T47D (cell line): Measurements from ENCODE around the gene SERPINB7.

Experiments
- DNase-seq, 2 experiments: peaks; one replicate each; pipeline versions ENCODE4 v3.0.0 to v3.0.0-alpha.2; 2011 to 2012; ENCODE audit warnings: low read depth in 1 of 2, low spot score in 1 of 2
- JUND ChIP-seq: IDR thresholded peaks from 2 replicates; pipeline ENCODE4 v1.6.1; 2012; ENCODE audit warnings: low read depth
- in situ Hi-C: cut with HindIII; loops from 2 replicates; pipeline ENCODE4 v1.10.0; 2016; ENCODE audit warnings: low sequenced_read_pairs, low pct_unique_long_range_greater_than_20kb

SERPINB7 gene

DNA sequence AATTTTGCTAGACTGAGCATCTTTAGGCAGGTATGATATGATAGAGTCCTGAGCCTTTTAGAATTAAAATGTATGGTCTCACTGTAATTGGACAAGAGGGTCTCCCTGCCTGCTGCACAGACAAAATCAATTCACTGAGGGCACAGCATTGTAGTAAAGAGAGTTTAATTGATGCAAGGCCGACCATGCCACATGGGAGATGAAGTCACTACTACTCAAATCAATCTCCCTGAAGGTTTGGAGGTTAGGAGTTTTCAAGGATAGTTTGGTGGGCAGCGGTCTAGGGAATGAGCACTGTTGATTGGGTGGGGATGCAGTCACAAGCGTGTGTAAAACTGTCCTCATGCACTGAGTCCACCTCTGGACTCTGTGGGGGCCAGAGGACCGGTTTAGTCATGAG, 26.1 kb downstream of the SERPINB7 start:
- no peak for TF ChIP-seq JUND
- in situ Hi-C loops: no loop called here
- no peak for DNase-seq

DNA sequence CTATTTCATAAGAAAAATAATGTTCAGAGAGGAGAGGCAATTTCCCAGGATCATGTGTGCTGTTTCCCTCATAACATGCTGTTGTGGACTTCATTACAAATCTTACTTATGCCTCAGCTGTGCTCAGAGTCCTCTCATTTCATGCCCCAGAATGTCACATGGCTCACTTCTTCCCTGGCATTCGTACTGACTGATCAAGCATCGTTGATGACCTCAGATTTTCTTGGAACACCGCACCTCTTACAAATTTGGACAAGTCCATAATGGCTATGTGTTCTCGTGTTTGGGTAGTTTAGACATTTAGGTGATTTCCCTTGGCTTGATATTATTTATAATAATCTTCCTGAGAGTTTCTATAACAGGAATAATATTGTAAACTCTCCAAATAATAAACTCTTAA, 32.9 kb downstream of the SERPINB7 start:
- DNase-seq: no peak
- TF ChIP-seq JUND: no peak
- in situ Hi-C loops: no loop called here

DNA sequence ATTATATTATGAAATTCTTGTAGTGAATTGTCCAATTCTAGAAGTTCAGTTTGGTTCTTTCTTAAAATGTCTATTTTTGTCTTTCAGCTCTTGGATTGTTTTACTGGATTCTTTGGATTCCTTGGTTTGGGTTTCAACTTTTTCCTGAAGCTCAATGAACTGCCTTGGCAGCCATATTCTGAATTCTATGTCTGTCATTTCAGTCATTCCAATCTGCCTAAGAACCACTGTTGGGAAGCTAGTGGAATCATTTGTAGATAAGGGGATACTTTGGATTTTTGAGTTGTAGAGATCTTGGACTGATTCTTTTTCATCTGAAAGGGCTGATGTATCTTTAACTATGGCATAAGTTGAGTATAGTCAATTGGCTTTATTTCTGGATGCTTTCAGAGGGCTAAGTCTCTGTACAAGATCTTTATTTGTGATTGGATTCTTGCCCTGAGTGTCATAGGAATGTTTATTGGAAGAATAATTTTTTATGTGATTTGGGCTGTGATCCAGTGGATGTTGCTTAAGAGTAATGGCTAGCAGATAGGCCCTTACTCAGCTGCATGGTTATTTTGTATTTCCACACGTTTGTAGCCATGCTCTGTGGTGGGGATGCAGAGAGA, 42.3 kb downstream of the SERPINB7 start:
- DNase-seq: no peak
- TF ChIP-seq JUND: no peak
- in situ Hi-C loops: no loop called here

DNA sequence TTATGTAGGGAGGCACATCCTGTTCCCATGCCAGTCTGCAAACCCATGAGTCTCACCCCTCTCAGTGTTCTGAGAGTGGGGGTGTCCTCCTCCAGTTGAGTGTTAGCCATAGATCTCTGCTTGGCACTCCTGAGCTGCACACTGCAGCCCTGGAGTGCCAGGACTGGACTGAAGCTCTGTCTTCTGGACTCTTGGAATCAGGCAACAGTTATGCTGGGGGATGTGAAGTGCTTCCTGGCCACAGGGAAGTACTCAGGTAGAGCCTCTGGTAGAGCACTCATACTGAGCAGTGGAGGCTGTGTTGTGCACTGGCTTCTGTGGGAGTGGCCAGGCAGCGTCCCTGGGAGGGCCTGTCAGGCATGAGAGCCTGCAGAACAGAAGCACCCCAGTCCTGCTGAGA, 43.0 kb downstream of the SERPINB7 start:
- DNase-seq: no peak
- TF ChIP-seq JUND: no peak
- in situ Hi-C loops: no loop called here

DNA sequence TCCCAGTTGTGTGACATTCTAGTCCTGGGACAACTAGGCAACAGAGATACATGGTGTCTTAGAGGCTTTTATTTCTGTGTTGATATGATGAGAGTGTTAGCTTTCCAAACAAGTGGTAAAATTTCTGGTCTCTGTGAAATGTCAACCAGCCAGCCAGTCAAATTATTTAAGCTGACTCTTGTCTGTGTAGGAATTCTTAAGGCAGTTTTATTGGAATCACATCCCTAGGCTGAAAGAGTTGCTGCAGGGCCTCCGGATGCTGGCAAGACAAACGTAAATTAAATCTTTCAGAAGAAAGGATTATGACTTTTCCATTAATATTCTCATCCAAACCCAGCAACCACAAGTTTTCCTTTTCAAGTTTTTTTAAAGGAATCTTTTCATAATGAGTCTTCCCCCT, 44.6 kb downstream of the SERPINB7 start:
- TF ChIP-seq JUND: no peak
- in situ Hi-C loops: no loop called here
- DNase-seq: no peak

DNA sequence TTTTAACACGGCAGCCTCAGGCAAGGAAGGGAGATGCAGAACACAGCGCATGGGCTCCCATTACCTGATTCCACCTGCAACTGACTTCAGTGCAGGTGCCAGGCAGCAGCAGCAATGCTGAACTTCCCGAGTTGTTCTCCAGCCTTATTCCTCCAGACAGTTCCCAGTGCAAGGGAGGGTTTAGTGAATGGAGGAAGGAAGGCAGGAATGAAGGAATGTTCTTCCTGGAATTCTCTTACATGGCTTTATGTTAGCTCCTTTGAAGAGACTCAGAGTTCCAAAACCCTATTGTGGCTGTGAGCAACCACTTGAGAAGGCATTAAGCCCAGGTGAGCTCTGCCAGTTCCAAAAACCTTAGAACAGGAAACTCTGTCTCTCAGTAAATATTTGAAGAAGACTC, 45.5 kb downstream of the SERPINB7 start:
- in situ Hi-C loops: no loop called here
- no peak for TF ChIP-seq JUND

DNA sequence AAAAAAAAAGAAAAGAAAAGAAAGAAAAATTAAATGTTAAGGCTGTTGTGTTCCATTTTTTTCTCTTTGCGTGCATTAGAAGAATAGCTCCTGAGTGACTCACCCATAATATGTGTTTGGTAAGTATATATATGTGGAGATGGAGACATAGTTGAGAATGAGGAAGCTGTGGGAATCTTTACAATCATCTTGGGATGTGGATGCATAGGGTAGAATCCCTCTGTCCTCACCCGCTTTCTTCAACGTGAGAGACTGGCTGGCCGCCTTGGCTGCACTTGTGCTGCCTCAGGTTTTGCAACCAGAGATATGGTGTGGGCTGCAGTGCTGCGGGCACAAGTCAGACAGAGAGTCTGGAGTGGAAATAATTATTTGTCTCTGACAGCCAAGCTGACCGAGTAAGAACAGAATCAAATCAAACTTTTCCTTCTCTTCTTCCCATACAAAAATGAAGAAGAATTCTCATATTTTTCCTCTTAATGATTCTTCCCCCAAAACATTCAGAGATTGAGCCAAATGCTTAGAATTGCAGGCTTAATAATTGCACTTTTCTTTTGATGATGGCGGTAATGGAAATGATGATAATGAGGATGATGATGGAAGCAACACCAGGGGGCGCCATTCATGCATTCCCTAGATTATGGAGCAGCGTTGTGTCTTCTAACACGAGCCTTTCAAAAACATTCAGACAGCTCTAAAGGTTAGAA, 48.5 kb downstream of the SERPINB7 start:
- TF ChIP-seq JUND: no peak
- DNase-seq: peak in 1 of 2 experiments; percentile 30

More for the DNA sequence above, 45.5 kb downstream of the SERPINB7 start:
- no peak for DNase-seq

DNA sequence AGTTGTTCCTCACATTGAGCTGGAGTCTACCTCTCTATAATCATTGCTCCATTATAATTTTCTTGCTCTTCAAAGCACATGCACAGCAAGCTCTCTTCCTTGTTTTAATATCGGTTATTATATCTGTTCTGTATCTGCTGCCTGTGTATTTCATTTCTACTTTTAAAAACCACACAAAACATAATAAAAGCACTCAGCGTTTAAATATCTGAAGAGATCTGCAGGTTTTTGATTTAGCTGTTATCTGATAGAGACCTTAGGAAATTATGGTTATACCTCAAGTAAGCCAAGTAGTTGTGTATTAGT, 49.0 kb downstream of the SERPINB7 start:
- DNase-seq: no peak
- no peak for TF ChIP-seq JUND

More for the DNA sequence above, 48.5 kb downstream of the SERPINB7 start:
- in situ Hi-C loops: no loop called here

DNA sequence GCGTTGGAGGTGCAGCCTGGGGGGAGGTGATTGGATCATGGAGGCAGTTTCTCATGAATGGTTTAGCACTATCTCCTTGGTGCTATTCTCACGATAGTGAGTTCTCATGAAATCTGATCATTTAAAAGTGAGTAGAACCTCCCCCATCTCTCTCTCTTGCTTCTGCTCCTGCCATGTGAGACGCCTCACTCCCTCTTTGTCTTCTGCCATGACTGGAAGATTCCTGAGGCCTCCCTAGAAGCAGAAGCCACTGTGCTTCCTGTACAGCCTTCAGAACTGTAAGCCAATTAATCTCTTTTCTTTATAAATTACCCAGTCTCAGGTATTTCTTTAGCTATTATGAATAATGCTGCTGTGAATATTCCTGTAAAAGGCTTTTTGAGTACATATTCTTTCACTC, 52.9 kb downstream of the SERPINB7 start:
- TF ChIP-seq JUND: no peak
- in situ Hi-C loops: no loop called here

More for the DNA sequence above, 49.0 kb downstream of the SERPINB7 start:
- in situ Hi-C loops: no loop called here

DNA sequence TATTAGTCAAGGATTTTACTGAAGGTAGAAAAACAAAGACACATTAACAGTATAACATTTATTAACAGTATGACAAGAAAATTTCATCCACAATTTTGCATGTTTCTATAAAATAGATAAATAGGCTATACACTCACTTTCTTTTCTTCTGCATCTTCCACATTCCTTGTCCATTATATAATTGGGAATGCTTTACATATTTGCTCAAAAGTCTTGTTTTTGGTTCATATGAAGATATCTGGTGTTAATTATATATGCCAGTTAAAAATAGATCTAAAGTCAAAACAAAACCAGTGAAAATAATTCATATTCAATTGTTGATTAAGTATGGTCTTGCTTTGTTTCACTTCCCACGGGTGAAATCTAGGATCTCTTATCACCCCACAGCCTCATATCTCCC, 53.4 kb downstream of the SERPINB7 start:
- no peak for DNase-seq
- no peak for TF ChIP-seq JUND
- in situ Hi-C loops: no loop called here

More for the DNA sequence above, 52.9 kb downstream of the SERPINB7 start:
- DNase-seq: no peak

DNA sequence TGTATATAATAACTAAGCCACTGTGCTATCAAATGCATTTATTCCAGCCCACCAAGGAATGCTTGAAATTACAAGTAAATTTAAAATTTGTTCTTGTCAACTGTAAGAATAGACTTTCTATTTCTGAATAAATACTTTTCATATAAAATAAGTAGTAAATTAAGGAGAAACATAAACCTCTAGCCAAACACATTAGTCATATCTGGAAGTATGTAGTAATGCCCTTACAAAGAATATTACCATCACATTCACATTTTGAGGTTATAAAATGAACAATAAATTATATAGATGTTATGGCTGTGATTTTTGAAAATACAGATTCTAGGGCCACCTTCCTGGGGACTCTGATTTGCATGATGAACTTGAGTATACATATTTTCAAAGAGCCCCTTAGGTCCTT, 54.7 kb downstream of the SERPINB7 start:
- in situ Hi-C loops: no loop called here
- no peak for TF ChIP-seq JUND
- DNase-seq: no peak

DNA sequence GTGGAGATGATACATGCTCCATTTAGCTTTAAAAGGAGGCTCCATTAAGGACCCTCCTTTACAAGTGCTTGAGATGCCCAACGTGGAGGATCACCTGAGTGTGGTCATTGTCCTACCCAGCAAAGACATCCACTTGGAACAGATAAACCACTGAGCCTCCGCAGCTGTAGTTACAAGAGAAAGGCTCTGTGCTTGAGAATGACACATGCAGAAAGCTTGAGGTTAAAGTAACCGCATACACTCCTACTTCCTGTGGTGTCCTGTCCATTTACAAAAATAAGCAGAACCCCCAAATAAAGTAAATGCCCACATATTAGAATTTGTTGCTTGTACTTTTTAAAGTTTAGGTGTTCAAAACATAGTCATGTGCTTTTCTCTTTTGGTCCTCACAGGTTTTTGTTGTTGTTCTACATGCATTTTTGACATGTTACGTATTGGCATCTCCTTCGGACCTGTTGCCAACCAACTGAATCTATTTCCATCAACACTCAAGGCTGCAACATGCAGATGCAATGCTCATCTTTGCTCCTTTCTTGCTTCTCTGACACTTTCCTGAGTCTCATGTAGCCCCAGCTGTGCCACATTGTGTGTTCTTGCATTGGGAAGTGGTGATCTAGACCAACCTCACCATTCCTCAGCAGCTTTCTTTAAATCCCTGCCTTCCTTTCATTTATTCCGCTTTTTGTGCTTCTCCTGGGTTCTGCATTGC, 56.0 kb downstream of the SERPINB7 start:
- in situ Hi-C loops: no loop called here
- no peak for TF ChIP-seq JUND
- DNase-seq: no peak

DNA sequence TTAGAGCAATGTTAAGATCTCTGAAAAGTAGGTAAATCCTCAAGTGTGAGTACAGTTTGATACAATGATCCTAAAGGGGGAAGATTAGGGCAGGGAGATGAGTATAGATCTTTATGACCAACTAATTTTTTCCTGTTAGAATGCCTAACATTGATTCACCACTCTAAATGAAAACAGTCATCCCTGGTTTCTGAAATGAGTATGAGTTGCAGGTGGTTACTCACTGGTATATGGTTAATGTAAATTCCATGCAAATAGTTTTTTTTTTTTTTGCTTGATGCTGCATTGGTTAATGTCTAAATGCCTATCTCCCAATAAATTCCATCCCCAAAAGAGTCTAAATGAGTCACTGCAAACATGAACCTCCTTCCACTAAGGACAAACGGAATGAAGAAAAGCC, 57.3 kb downstream of the SERPINB7 start:
- in situ Hi-C loops: no loop called here
- no peak for TF ChIP-seq JUND
- no peak for DNase-seq
